Ishikawa (cell line): ENCODE data around the gene PFDN2.

ENCODE experiments used
- CEBPB ChIP-seq: IDR thresholded peaks from 2 replicates; pipeline ENCODE4 v1.6.1; 2012
- CREB1 ChIP-seq: IDR thresholded peaks from 2 replicates; pipeline ENCODE4 v1.6.1; 2012; ENCODE audit warnings: low read depth
- EGR1 ChIP-seq: IDR thresholded peaks from 2 replicates; pipeline ENCODE4 v1.6.1; 2012
- EP300 ChIP-seq: IDR thresholded peaks from 2 replicates; pipeline ENCODE4 v1.6.1; 2012; ENCODE audit warnings: borderline replicate concordance
- NFIC ChIP-seq: IDR thresholded peaks from 2 replicates; pipeline ENCODE4 v1.6.1; 2012
- RAD21 ChIP-seq: IDR thresholded peaks from 2 replicates; pipeline ENCODE4 v1.6.1; 2012; ENCODE audit warnings: low read depth
- TAF1 ChIP-seq: IDR thresholded peaks from 2 replicates; pipeline ENCODE4 v1.6.1; 2012; ENCODE audit warnings: low read depth, mild to moderate bottlenecking
- TEAD4 ChIP-seq: IDR thresholded peaks from 2 replicates; pipeline ENCODE4 v1.6.1; 2012
- USF1 ChIP-seq: IDR thresholded peaks from 2 replicates; pipeline ENCODE4 v1.6.1; 2012
- YY1 ChIP-seq: IDR thresholded peaks from 2 replicates; pipeline ENCODE4 v1.6.1; 2012; ENCODE audit warnings: low read depth
- TF ChIP-seq, protein P1 (sequence below): IDR thresholded peaks from 2 replicates; pipeline ENCODE4 v1.6.1; 2012; ENCODE audit warnings: low read depth, mild to moderate bottlenecking
- TF ChIP-seq, protein P2 (sequence below): IDR thresholded peaks from 2 replicates; pipeline ENCODE4 v1.6.1; 2012

DNA sequence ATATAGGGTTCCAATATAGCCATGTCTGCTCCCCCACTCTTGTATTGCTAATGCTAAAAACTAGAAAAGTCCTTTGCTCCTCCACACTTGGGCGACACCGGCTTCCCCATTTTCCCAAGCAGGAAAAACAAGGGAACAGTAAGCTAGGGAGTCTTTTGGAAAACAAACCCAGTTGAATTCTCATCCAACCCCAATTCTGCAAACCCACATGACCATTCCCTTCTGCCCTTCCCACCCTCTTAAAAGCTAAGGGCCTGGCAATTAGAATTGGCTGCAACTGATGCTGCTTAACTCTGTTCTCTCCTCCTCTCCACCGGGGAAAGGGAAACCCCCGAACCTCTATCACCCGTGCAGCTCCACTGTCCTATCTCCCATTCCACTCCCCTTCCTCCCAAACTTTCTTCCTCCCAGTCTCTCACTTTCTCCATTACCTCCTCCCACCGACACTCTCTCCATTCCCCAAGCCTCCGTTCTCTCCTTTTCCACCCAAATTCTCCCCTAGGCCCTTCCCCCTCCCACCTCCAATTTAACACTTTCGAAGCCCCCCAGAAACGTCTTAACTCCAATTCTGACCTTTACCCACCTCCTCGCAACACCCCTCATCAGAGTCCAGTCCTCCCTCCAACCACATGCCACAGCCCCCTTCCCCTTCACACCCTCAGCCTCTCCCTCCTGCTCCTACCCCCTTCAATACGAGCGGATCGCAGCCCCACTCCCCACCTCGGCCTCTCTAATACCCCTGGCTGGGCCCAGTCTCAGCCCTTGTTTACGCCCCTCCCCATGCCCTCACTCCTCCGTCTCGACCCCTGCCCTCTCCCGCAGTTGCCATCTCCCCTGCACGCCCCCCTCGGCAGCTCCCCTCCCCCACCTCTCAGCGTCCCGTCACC lies 13.9 kb upstream of the PFDN2 start:
- no peak for TF ChIP-seq CEBPB
- no peak for TF ChIP-seq RAD21
- TF ChIP-seq, protein P1, sequence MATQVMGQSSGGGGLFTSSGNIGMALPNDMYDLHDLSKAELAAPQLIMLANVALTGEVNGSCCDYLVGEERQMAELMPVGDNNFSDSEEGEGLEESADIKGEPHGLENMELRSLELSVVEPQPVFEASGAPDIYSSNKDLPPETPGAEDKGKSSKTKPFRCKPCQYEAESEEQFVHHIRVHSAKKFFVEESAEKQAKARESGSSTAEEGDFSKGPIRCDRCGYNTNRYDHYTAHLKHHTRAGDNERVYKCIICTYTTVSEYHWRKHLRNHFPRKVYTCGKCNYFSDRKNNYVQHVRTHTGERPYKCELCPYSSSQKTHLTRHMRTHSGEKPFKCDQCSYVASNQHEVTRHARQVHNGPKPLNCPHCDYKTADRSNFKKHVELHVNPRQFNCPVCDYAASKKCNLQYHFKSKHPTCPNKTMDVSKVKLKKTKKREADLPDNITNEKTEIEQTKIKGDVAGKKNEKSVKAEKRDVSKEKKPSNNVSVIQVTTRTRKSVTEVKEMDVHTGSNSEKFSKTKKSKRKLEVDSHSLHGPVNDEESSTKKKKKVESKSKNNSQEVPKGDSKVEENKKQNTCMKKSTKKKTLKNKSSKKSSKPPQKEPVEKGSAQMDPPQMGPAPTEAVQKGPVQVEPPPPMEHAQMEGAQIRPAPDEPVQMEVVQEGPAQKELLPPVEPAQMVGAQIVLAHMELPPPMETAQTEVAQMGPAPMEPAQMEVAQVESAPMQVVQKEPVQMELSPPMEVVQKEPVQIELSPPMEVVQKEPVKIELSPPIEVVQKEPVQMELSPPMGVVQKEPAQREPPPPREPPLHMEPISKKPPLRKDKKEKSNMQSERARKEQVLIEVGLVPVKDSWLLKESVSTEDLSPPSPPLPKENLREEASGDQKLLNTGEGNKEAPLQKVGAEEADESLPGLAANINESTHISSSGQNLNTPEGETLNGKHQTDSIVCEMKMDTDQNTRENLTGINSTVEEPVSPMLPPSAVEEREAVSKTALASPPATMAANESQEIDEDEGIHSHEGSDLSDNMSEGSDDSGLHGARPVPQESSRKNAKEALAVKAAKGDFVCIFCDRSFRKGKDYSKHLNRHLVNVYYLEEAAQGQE: no peak
- no peak; the same call in 1 of the 2 replicates for TF ChIP-seq TAF1
- no peak for TF ChIP-seq TEAD4
- no peak for TF ChIP-seq EP300
- no peak for TF ChIP-seq YY1
- TF ChIP-seq, protein P2, sequence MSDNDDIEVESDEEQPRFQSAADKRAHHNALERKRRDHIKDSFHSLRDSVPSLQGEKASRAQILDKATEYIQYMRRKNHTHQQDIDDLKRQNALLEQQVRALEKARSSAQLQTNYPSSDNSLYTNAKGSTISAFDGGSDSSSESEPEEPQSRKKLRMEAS: no peak
- TF ChIP-seq NFIC: no peak
- no peak for TF ChIP-seq CREB1
- TF ChIP-seq USF1: no peak
- TF ChIP-seq EGR1: no peak
